Adrenal gland (tissue), 12 donors: ENCODE measurements around the gene KLF6. TPM values are rescaled to one million over a fixed set of nuclear protein-coding genes. Genes with fewer than 3 reads are reported as not detected.

Source experiments
- DNase-seq, 7 donors: peaks; one replicate each; pipeline ENCODE4 v3.0.0-alpha.2; 2019 to 2020
- H3K27ac ChIP-seq, 5 donors: fragments of 200-600 bp; sonication (generic) in 4 of 5; 1 replicate in 3 of 5; 2 replicates in 2 of 5; pipeline versions ENCODE4 v1.5.1 to v1.8.0; 2016 to 2020; ENCODE audit warnings: mild to moderate bottlenecking in 1 of 5
- H3K27me3 ChIP-seq: fragments of 200-600 bp; 2 replicates; pipeline ENCODE4 v1.8.0; 2021
- H3K36me3 ChIP-seq, 2 donors: fragments of 200-600 bp; replicated peaks in 1 of 2; 1 replicate in 1 of 2; 2 replicates in 1 of 2; pipeline versions ENCODE4 v1.5.1 to v1.8.0; 2018 to 2022
- H3K4me1 ChIP-seq, 2 donors: fragments of 200-600 bp; replicated peaks in 1 of 2; 1 replicate in 1 of 2; 2 replicates in 1 of 2; pipeline versions ENCODE4 v1.5.1 to v1.8.0; 2018 to 2021
- H3K4me3 ChIP-seq, 4 donors: fragments of 200-600 bp; sonication (generic) in 3 of 4; one replicate each; pipeline ENCODE4 v1.5.1; 2016 to 2018
- H3K9me3 ChIP-seq, 3 donors: fragments of 200-600 bp; sonication (generic) in 1 of 3; replicated peaks in 1 of 3; 1 replicate in 2 of 3; 2 replicates in 1 of 3; pipeline versions ENCODE4 v1.5.1 to v1.8.0; 2016 to 2021
- CTCF ChIP-seq, 6 experiments: fragments of 450-650 bp in 4 of 6; fragments of 200-600 bp in 2 of 6; sonication (generic) in 1 of 6; IDR thresholded peaks; 1 replicate in 5 of 6; 2 replicates in 1 of 6; pipeline versions ENCODE4 v1.5.1 to v1.8.0; 2016 to 2021; ENCODE audit warnings: antibody characterized with exemption in 6 of 6, mild to moderate bottlenecking in 2 of 6, moderate library complexity in 1 of 6
- POLR2A ChIP-seq, 2 donors: fragments of 450-650 bp; IDR thresholded peaks; one replicate each; pipeline ENCODE4 v1.6.1; 2017; ENCODE audit warnings: antibody characterized with exemption in 2 of 2, mild to moderate bottlenecking in 2 of 2, moderate library complexity in 1 of 2
- WGBS, 4 donors: extraction: QIAGEN DNeasy Blood & Tissue Kit in 2 of 4; methylation state at CpG; one replicate each; pipeline versions ENCODE4 v1.1.5 to v1.1.7; 2013 to 2017; 5-methylcytosine and 5-hydroxymethylcytosine counted together
- intact Hi-C, 2 donors: fragments of 100-400 bp; cut with DNase I; formaldehyde crosslinking; loops; one replicate each; pipeline versions ENCODE4 v1.14.1 to v1.15.0; 2022 to 2023
- polyA plus RNA-seq, 3 donors: library from polyadenylated mRNA; stranded (reverse); fragments of 200-250 nt in 2 of 3; fragments of 350-450 nt in 1 of 3; fragmentation: Illumina TruSeq in 1 of 3; extraction: RNeasy Lipid Tissue Mini Kit (QIAGEN cat#74804) in 1 of 3; gene quantifications; one replicate each; pipeline ENCODE4 v1.2.3, GENCODE V29; 2013 to 2014
- total RNA-seq, 9 donors: library from RNA; depleted of rRNA in 4 of 9; stranded (reverse); fragments of >200 nt in 4 of 9; fragments of 120-200 nt in 1 of 9; fragmentation: NEBNext Ultra II Directional in 1 of 9; extraction: Animal tissue kit (Norgen Biotek cat#: 25700) in 1 of 9; gene quantifications; one replicate each; pipeline versions ENCODE4 v1.1.0 to v1.2.4, GENCODE V29; 2013 to 2023
- donor health status: healthy with polysubstance abuse.
- donor health status: Bipolar disorder and iron deficiency.
- donor health status: DM: yes; HTN: yes; CAD: no.
- donor health status: DM: no; HTN: no; CAD: no.
- donor health status: DM: no; HTN: no; CAD: no.
- donor health status: DM: yes; HTN: yes; CAD: no.

The KLF6 gene
- total and polyA plus RNA-seq, 12 donors = 14.4 to 70.2 (median 26.8) TPM

- WGBS, 4 donors = 83 to 87% (median 84%) methylated on average over 5 of the region's 5 CpGs
- TF ChIP-seq POLR2A (IDR thresholded peaks at IDR 0.05) (no peak), CTCF (IDR thresholded peaks at IDR 0.05) (no peak)
- peak overlapping the region in 2 of 5 donors; percentile 80 to 86 for H3K27ac ChIP-seq
- no peaks in the 10 kb centered on the region for H3K27me3 ChIP-seq
- no peaks in the 10 kb centered on the region for H3K9me3 ChIP-seq
- H3K36me3 ChIP-seq = no peaks in the 10 kb centered on the region
- H3K4me1 ChIP-seq = peaks cover 4 to 21% of the 10 kb centered on the region in 2 donors
- H3K4me3 ChIP-seq = no peak overlapping the region
- intact Hi-C loops = no loop called here
- no peak for DNase-seq
Measured at GRCh38 chr10:3806603-3807002, 21.6 kb upstream of the KLF6 start.

- TF ChIP-seq CTCF (IDR thresholded peaks at IDR 0.05) (no peak), POLR2A (IDR thresholded peaks at IDR 0.05) (no peak)
- peak overlapping the region in 4 of 5 donors; percentile 14 to 86 (median 63) for H3K27ac ChIP-seq
- DNase-seq = peak in 1 of 7 donors; percentile 20
- 62 to 69% (median 64%) methylated on average over 6 to 10 of the region's 10 CpGs for WGBS, 4 donors
- H3K27me3 ChIP-seq = no peaks in the 10 kb centered on the region
- no peaks in the 10 kb centered on the region for H3K36me3 ChIP-seq
- no peaks in the 10 kb centered on the region for H3K9me3 ChIP-seq
- no peak overlapping the region for H3K4me3 ChIP-seq
- intact Hi-C loops = no loop called here
- peaks cover 0 to 14% of the 10 kb centered on the region in 2 donors for H3K4me1 ChIP-seq
Measured at GRCh38 chr10:3805791-3806461, 20.9 kb upstream of the KLF6 start.

GRCh38 chr10:3805201-3805790, 20.3 kb upstream of the KLF6 start:
- no peak overlapping the region for H3K4me3 ChIP-seq
- TF ChIP-seq POLR2A (IDR thresholded peaks at IDR 0.05) (no peak), CTCF (IDR thresholded peaks at IDR 0.05) (no peak)
- no peaks in the 10 kb centered on the region for H3K36me3 ChIP-seq
- intact Hi-C loops = no loop called here
- DNase-seq = peak in 2 of 7 donors; percentile 37 to 44
- no peaks in the 10 kb centered on the region for H3K27me3 ChIP-seq
- peaks cover 0 to 8% of the 10 kb centered on the region in 2 donors for H3K4me1 ChIP-seq
- H3K27ac ChIP-seq = peak overlapping the region in 4 of 5 donors; percentile 14 to 86 (median 63)
- H3K9me3 ChIP-seq = no peaks in the 10 kb centered on the region
- 55 to 64% (median 60%) methylated on average over 7 of the region's 7 CpGs for WGBS, 4 donors

GRCh38 chr10:3803927-3804741, 19.1 kb upstream of the KLF6 start:
- H3K36me3 ChIP-seq = no peaks in the 10 kb centered on the region
- H3K9me3 ChIP-seq = no peaks in the 10 kb centered on the region
- peak overlapping the region in 4 of 5 donors; percentile 14 to 86 (median 56) for H3K27ac ChIP-seq
- intact Hi-C loops = no loop called here
- 68 to 75% (median 71%) methylated on average over 13 of the region's 13 CpGs for WGBS, 4 donors
- DNase-seq = no peak
- H3K4me3 ChIP-seq = no peak overlapping the region
- no peaks in the 10 kb centered on the region for H3K27me3 ChIP-seq
- TF ChIP-seq POLR2A (IDR thresholded peaks at IDR 0.05) (no peak), CTCF (IDR thresholded peaks at IDR 0.05) (no peak)
- peaks cover 0 to 8% of the 10 kb centered on the region in 2 donors for H3K4me1 ChIP-seq
